Measurements from ENCODE around the gene VSIG10L.

Gene VSIG10L

GRCh38 chr19:51366389-51367254 is 24.7 kb upstream of the VSIG10L start:
- DNase-seq = peak; percentile 97
- in situ Hi-C loops (cut with MboI; ENCODE audit: low pct_unique_long_range_greater_than_20kb, low sequenced_read_pairs) = no loop called here

GRCh38 chr19:51365965-51366388 is 24.0 kb upstream of the VSIG10L start, which contains the start of gene ETFB:
ETFB (minus strand) TSS chr19:51366388; CDS start chr19:51366326, 62 bp downstream.
- in situ Hi-C loops (cut with MboI; ENCODE audit: low pct_unique_long_range_greater_than_20kb, low sequenced_read_pairs) = no loop called here
- no peak for DNase-seq

GRCh38 chr19:51365211-51365964 is 23.4 kb upstream of the VSIG10L start:
- peak; percentile 38 for DNase-seq
- in situ Hi-C loops (cut with MboI; ENCODE audit: low pct_unique_long_range_greater_than_20kb, low sequenced_read_pairs) = no loop called here

- in situ Hi-C loops (cut with MboI; ENCODE audit: low pct_unique_long_range_greater_than_20kb, low sequenced_read_pairs) = no loop called here
- DNase-seq = no peak
These were observed 22.5 kb upstream of the VSIG10L start for GRCh38 chr19:51364200-51365106.

GRCh38 chr19:51361239-51361638 is 19.3 kb upstream of the VSIG10L start:
- in situ Hi-C loops (cut with MboI; ENCODE audit: low pct_unique_long_range_greater_than_20kb, low sequenced_read_pairs) = no loop called here
- no peak for DNase-seq

GRCh38 chr19:51359294-51359693 is 17.4 kb upstream of the VSIG10L start:
- no peak for DNase-seq
- in situ Hi-C loops (cut with MboI; ENCODE audit: low pct_unique_long_range_greater_than_20kb, low sequenced_read_pairs) = no loop called here

- in situ Hi-C loops (cut with MboI; ENCODE audit: low pct_unique_long_range_greater_than_20kb, low sequenced_read_pairs) = no loop called here
- DNase-seq = no peak
These were observed 16.0 kb upstream of the VSIG10L start for GRCh38 chr19:51357952-51358351.

GRCh38 chr19:51356159-51356801 is 14.3 kb upstream of the VSIG10L start:
- in situ Hi-C loops (cut with MboI; ENCODE audit: low pct_unique_long_range_greater_than_20kb, low sequenced_read_pairs) = no loop called here
- DNase-seq = no peak

GRCh38 chr19:51354742-51355148 is 12.8 kb upstream of the VSIG10L start:
- DNase-seq = no peak

GRCh38 chr19:51354103-51354741 is 12.3 kb upstream of the VSIG10L start:
- in situ Hi-C loops (cut with MboI; ENCODE audit: low pct_unique_long_range_greater_than_20kb, low sequenced_read_pairs) = no loop called here
- no peak for DNase-seq

More at GRCh38 chr19:51354742-51355148, 12.8 kb upstream of the VSIG10L start:
- in situ Hi-C loops (cut with MboI; ENCODE audit: low pct_unique_long_range_greater_than_20kb, low sequenced_read_pairs) = no loop called here

- in situ Hi-C loops (cut with MboI; ENCODE audit: low pct_unique_long_range_greater_than_20kb, low sequenced_read_pairs) = no loop called here
These were observed 10.9 kb upstream of the VSIG10L start for GRCh38 chr19:51352783-51353360.

GRCh38 chr19:51351266-51351990 is 9.5 kb upstream of the VSIG10L start:
- no peak for DNase-seq
- in situ Hi-C loops (cut with MboI; ENCODE audit: low pct_unique_long_range_greater_than_20kb, low sequenced_read_pairs) = no loop called here

More at GRCh38 chr19:51352783-51353360, 10.9 kb upstream of the VSIG10L start:
- no peak for DNase-seq

- in situ Hi-C loops (cut with MboI; ENCODE audit: low pct_unique_long_range_greater_than_20kb, low sequenced_read_pairs) = no loop called here
- no peak for DNase-seq
These were observed 5.4 kb upstream of the VSIG10L start for GRCh38 chr19:51347209-51347928.

GRCh38 chr19:51346742-51347141 is 4.8 kb upstream of the VSIG10L start:
- DNase-seq = no peak
- in situ Hi-C loops (cut with MboI; ENCODE audit: low pct_unique_long_range_greater_than_20kb, low sequenced_read_pairs) = no loop called here

GRCh38 chr19:51345076-51345620 is 3.2 kb upstream of the VSIG10L start:
- in situ Hi-C loops (cut with MboI; ENCODE audit: low pct_unique_long_range_greater_than_20kb, low sequenced_read_pairs) = no loop called here
- DNase-seq = no peak
